Measurements from ENCODE around the gene SAFB.

- TF ChIP-seq POLR2A (IDR thresholded peaks at IDR 0.05) (no peak), POLR2AphosphoS5 (IDR thresholded peaks at IDR 0.05) (peak in 1 of 3 donors; percentile 23)
These were observed 1.5 kb upstream of the SAFB start for GRCh38 chr19:5621311-5621944.

Data from transverse colon (tissue), 3 donors.